OCI-LY7 (cell line): ENCODE results near the gene HORMAD2. TPM values are rescaled to one million over a fixed set of nuclear protein-coding genes. Genes with fewer than 3 reads are reported as not detected.

ENCODE experiments used
- BruUV-seq: library from RNA; stranded (reverse); fragments of 400-500 nt; replicated peaks from 2 replicates; lab custom pipeline; 2021; lab: Mats Ljungman, UMichigan
- CTCF ChIA-PET: fragments of 300-600 bp; sonication (Branson Sonifier 250); formaldehyde crosslinking; loops from one replicate; lab custom pipeline; 2022; ENCODE audit warnings: antibody characterized with exemption; ENCODE audit not compliant: unreplicated experiment; lab: Charles Lee
- POLR2A ChIA-PET: fragments of 300-600 bp; sonication (Branson Sonifier 250); formaldehyde crosslinking; loops from one replicate; lab custom pipeline; 2022; ENCODE audit warnings: antibody characterized with exemption; lab: Charles Lee
- DNase-seq: peaks from one replicate; pipeline ENCODE4 v3.0.0-alpha.2; 2015; ENCODE audit warnings: low spot score
- H2AFZ ChIP-seq: fragments of 200-600 bp; sonication (generic), shearing (Covaris generic); 2 replicates; pipeline ENCODE4 v1.6.1; 2014; ENCODE audit warnings: mild to moderate bottlenecking, antibody characterized with exemption, low read length, moderate library complexity
- H3K27ac ChIP-seq: fragments of 200-600 bp; sonication (generic); 2 replicates; pipeline ENCODE4 v1.5.1; 2014; ENCODE audit warnings: mixed run types, low read depth, mild to moderate bottlenecking, moderate library complexity, low read length, inconsistent platforms; ENCODE audit not compliant: poor library complexity, severe bottlenecking
- H3K36me3 ChIP-seq: fragments of 200-600 bp; sonication (generic); 2 replicates; pipeline ENCODE4 v1.6.1; 2014; ENCODE audit warnings: mild to moderate bottlenecking, antibody characterized with exemption, low read length, moderate library complexity, mixed read lengths; ENCODE audit not compliant: insufficient read depth
- H3K4me1 ChIP-seq: fragments of 200-600 bp; sonication (generic); 2 replicates; pipeline ENCODE4 v1.5.1; 2014; ENCODE audit warnings: mild to moderate bottlenecking, low read length; ENCODE audit not compliant: insufficient read depth, poor library complexity, severe bottlenecking
- H3K4me2 ChIP-seq: fragments of 200-600 bp; sonication (generic); 2 replicates; pipeline ENCODE4 v1.6.1; 2014; ENCODE audit warnings: mild to moderate bottlenecking, low read length
- H3K4me3 ChIP-seq: fragments of 200-600 bp; sonication (generic); 2 replicates; pipeline ENCODE4 v1.5.1; 2014; ENCODE audit warnings: mild to moderate bottlenecking, low read depth, low read length; ENCODE audit not compliant: poor library complexity, severe bottlenecking
- H3K79me2 ChIP-seq: fragments of 200-600 bp; sonication (generic); 2 replicates; pipeline ENCODE4 v1.6.1; 2016; ENCODE audit warnings: low read depth, mild to moderate bottlenecking, low read length, moderate library complexity, mixed read lengths; ENCODE audit not compliant: insufficient read depth
- H3K9me2 ChIP-seq: fragments of 200-600 bp; sonication (generic); 2 replicates; pipeline ENCODE4 v1.6.1; 2016; ENCODE audit warnings: mild to moderate bottlenecking, low read length, mixed read lengths; ENCODE audit not compliant: insufficient read depth
- H3K9me3 ChIP-seq: fragments of 200-600 bp; sonication (generic); 2 replicates; pipeline ENCODE4 v1.6.1; 2014; ENCODE audit warnings: mild to moderate bottlenecking, mixed run types, low read length, mixed read lengths
- H4K20me1 ChIP-seq: fragments of 200-600 bp; sonication (generic); 2 replicates; pipeline ENCODE4 v1.6.1; 2014; ENCODE audit warnings: mild to moderate bottlenecking, antibody characterized with exemption, low read length, moderate library complexity, mixed read lengths; ENCODE audit not compliant: insufficient read depth
- CTCF ChIP-seq: fragments of 200-600 bp; sonication (generic); conservative IDR thresholded peaks from 2 replicates; pipeline ENCODE4 v1.5.1; 2014; ENCODE audit warnings: mild to moderate bottlenecking, antibody characterized with exemption, low read length, moderate library complexity, mixed read lengths
- EZH2phosphoT487 ChIP-seq: fragments of 200-600 bp; sonication (generic); IDR thresholded peaks from 2 replicates; pipeline ENCODE4 v1.6.1; 2018; ENCODE audit warnings: low read depth, borderline replicate concordance, mild to moderate bottlenecking, mixed run types, antibody characterized with exemption, low read length, moderate library complexity, mixed read lengths
- intact Hi-C: fragments of 100-400 bp; cut with micrococcal nuclease; formaldehyde crosslinking; loops from one replicate; pipeline ENCODE4 v1.10.0; 2022; ENCODE audit not compliant: unreplicated experiment
- total RNA-seq, 2 experiments: library from RNA; depleted of rRNA in 1 of 2; stranded (reverse); fragments of >200 nt in 1 of 2; shearing (Covaris generic) in 1 of 2; gene quantifications; 2 replicates each; pipeline ENCODE4 v1.2.3, GENCODE V29; 2014 to 2022

HORMAD2 gene
- total RNA-seq, 2 experiments from 2014 or later = not detected

DNA sequence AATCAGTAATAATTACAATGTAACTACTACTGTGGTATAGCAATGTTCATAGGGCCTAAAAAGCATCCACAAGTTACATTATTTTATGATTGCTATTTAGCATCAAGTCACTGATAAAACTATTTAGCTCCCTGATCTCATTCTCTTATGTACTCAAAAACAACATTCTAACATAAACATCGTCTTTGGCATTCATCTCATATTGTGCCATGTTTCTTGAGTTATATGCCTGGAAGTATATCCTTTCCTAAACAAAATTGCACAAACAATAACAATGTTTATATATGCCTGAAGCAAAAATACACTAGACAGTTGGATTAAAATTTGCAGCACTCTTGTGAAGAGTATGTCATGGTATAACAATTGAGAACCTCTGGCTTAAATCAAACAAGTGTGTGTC, 34.1 kb downstream of the HORMAD2 start:
- Histone ChIP-seq H3K9me2 (no peaks in the 10 kb centered on the region), H4K20me1 (no peaks in the 10 kb centered on the region), H3K4me2 (no peak overlapping the region), H3K4me3 (no peak overlapping the region), H2AFZ (no peak overlapping the region), H3K9me3 (no peaks in the 10 kb centered on the region), H3K79me2 (no peaks in the 10 kb centered on the region), H3K4me1 (no peaks in the 10 kb centered on the region), H3K27ac (no peak overlapping the region), H3K36me3 (no peaks in the 10 kb centered on the region)
- POLR2A ChIA-PET = no interaction called here
- no peak for TF ChIP-seq CTCF
- TF ChIP-seq EZH2phosphoT487 = no peak
- intact Hi-C loops = loop anchor here (5.0 kb wide), 1 partner anchor 273 kb away; the partner anchor contains the start of gene RNF215
- CTCF ChIA-PET = no interaction called here
- no TSS peak for BruUV-seq
- no peak for DNase-seq

DNA sequence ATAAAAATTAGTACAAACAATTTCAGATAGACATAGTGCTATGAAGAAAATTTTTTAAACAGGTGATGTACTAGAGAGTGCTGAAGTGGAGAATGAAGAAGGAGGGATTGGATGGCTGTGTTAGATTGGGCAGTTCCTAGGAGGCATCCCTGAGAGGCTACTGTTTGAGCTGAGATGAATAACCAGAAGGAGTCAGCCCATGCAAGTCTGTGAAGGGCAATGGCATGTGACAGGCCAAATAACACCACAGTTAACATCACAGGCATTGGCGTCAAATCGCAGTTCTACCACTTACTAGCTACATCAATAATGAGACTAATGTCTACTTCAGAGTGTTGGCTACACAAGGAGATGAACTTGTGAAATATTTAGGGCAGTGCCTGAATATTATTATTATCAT, 35.4 kb downstream of the HORMAD2 start:
- CTCF ChIA-PET = no interaction called here
- Histone ChIP-seq H3K4me1 (no peaks in the 10 kb centered on the region), H3K4me2 (no peak overlapping the region), H4K20me1 (no peaks in the 10 kb centered on the region), H3K79me2 (no peaks in the 10 kb centered on the region), H3K27ac (no peak overlapping the region), H3K4me3 (no peak overlapping the region), H3K9me2 (no peaks in the 10 kb centered on the region), H3K36me3 (no peaks in the 10 kb centered on the region), H2AFZ (no peak overlapping the region), H3K9me3 (no peaks in the 10 kb centered on the region)
- intact Hi-C loops = no loop called here
- POLR2A ChIA-PET = interaction anchor here (1.1 kb wide), 1 partner anchor 22 kb away, joined by 3 read pairs; no protein-coding TSS in a partner anchor
- DNase-seq = no peak
- TF ChIP-seq CTCF = no peak
- no TSS peak for BruUV-seq

DNA sequence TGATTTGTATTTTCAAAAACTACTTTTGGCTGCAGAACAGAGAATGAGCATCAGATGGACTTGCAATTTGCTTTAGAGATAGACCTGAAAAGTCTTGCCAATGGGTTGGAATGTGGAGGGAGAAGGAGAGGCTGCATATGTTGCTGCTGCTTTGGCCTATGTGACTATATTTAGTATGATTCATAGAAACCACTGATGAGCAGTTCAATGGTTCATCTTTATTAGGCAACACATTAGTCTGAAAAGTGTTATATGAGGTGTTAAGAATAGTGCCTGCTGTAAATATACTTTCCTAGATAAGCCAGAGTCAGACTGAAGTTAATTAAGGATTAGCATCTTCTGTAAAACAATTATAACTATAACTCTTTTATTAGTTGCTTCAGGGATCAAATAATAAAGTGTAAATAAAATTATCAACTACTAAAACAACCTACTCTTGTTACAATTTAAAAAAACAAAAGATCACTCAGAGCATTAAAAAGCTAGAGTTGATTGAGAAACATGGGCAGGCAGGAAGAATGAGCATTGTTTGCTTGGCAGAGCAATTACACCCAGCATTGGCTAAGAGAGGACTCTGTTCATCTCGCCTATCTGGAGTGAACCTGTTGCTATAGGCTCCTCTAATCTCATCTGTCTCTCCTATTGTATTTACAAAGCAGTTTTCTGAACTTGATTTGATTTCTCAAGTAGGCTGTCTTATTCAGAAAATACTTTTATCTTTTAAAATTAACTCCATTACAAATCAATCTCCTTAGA, 36.3 kb downstream of the HORMAD2 start:
- H3K79me2 ChIP-seq = no peaks in the 10 kb centered on the region
- intact Hi-C loops = no loop called here
- H3K27ac ChIP-seq = no peak overlapping the region
- no peaks in the 10 kb centered on the region for H3K4me1 ChIP-seq
- H3K9me3 ChIP-seq = no peaks in the 10 kb centered on the region
- H3K4me2 ChIP-seq = no peak overlapping the region
- no peak for DNase-seq
- no peak overlapping the region for H3K4me3 ChIP-seq
- ChIA-PET CTCF (no interaction called here), POLR2A (interaction anchor here (1.1 kb wide), 1 partner anchor 23 kb away, joined by 3 read pairs; no protein-coding TSS in a partner anchor)
- H2AFZ ChIP-seq = no peak overlapping the region
- no TSS peak for BruUV-seq
- H4K20me1 ChIP-seq = no peaks in the 10 kb centered on the region
- no peak for TF ChIP-seq CTCF
- H3K9me2 ChIP-seq = no peaks in the 10 kb centered on the region
- no peaks in the 10 kb centered on the region for H3K36me3 ChIP-seq
